Stomach (tissue), 9 donors: ENCODE results near the gene PTPRG. TPM values are rescaled to one million over a fixed set of nuclear protein-coding genes. Genes with fewer than 3 reads are reported as not detected.

Experiments used
- DNase-seq, 2 donors: peaks; one replicate each; pipeline versions ENCODE4 v3.0.0 to v3.0.0-alpha.2; 2013 to 2019
- H3K27ac ChIP-seq, 5 donors: fragments of 200-600 bp in 4 of 5; sonication (generic) in 4 of 5; one replicate each; pipeline ENCODE4 v1.5.1; 2013 to 2019; ENCODE audit warnings: mild to moderate bottlenecking in 1 of 5, moderate library complexity in 1 of 5
- H3K27me3 ChIP-seq, 3 donors: fragments of 200-600 bp; sonication (generic); one replicate each; pipeline ENCODE4 v1.5.1; 2017 to 2019; ENCODE audit warnings: mixed run types in 1 of 3
- H3K36me3 ChIP-seq, 4 donors: fragments of 200-600 bp; sonication (generic); 1 replicate in 3 of 4; 2 replicates in 1 of 4; pipeline ENCODE4 v1.5.1; 2016 to 2019
- H3K4me1 ChIP-seq, 4 donors: fragments of 200-600 bp; sonication (generic); one replicate each; pipeline ENCODE4 v1.5.1; 2016 to 2019
- H3K4me3 ChIP-seq, 4 donors: fragments of 200-600 bp; sonication (generic) in 3 of 4; one replicate each; pipeline ENCODE4 v1.5.1; 2016 to 2019; ENCODE audit warnings: mild to moderate bottlenecking in 1 of 4
- H3K9me3 ChIP-seq, 4 donors: fragments of 200-600 bp; sonication (generic); one replicate each; pipeline ENCODE4 v1.5.1; 2016 to 2019
- EP300 ChIP-seq: sonication (generic); formaldehyde crosslinking; IDR thresholded peaks from one replicate; pipeline ENCODE4 v1.6.1; 2017; ENCODE audit warnings: antibody characterized with exemption
- POLR2A ChIP-seq, 4 donors: fragments of 450-650 bp; IDR thresholded peaks; one replicate each; pipeline ENCODE4 v1.6.1; 2016; ENCODE audit warnings: antibody characterized with exemption in 4 of 4, control low read depth in 2 of 4, mild to moderate bottlenecking in 1 of 4, moderate library complexity in 1 of 4
- POLR2AphosphoS5 ChIP-seq, 3 donors: sonication (generic); formaldehyde crosslinking; IDR thresholded peaks; one replicate each; pipeline ENCODE4 v1.6.1; 2016; ENCODE audit warnings: antibody characterized with exemption in 3 of 3
- WGBS, 5 donors: extraction: QIAGEN DNeasy Blood & Tissue Kit in 3 of 5; methylation state at CpG; one replicate each; pipeline versions ENCODE4 v1.1.5 to v1.1.7; 2013 to 2018; 5-methylcytosine and 5-hydroxymethylcytosine counted together
- intact Hi-C: fragments of 100-400 bp; cut with DNase I; formaldehyde crosslinking; loops from one replicate; pipeline ENCODE4 v1.15.1; 2023; ENCODE audit warnings: low total_unique reads
- polyA plus RNA-seq, 3 donors: library from polyadenylated mRNA; stranded (reverse); fragments of 200-250 nt; gene quantifications; one replicate each; pipeline ENCODE4 v1.2.3, GENCODE V29; 2013
- total RNA-seq, 5 donors: library from RNA; depleted of rRNA; stranded (reverse); fragments of >200 nt; gene quantifications; one replicate each; pipeline versions ENCODE4 v1.1.0 to v1.2.3, GENCODE V29; 2014 to 2016
- TF ChIP-seq, protein P1 (sequence below), 7 experiments: fragments of 450-650 bp in 4 of 7; fragments of 200-600 bp in 3 of 7; sonication (generic) in 3 of 7; IDR thresholded peaks; one replicate each; pipeline ENCODE4 v1.5.1; 2016 to 2019; ENCODE audit warnings: antibody characterized with exemption in 7 of 7, control low read depth in 2 of 7, mild to moderate bottlenecking in 1 of 7
- donor health status: healthy with polysubstance abuse.
- donor health status: Bipolar disorder and iron deficiency.
- donor health status: healthy.

PTPRG gene
- total and polyA plus RNA-seq, 8 donors, result 2.4 to 96.0 (median 22.0) TPM

DNA sequence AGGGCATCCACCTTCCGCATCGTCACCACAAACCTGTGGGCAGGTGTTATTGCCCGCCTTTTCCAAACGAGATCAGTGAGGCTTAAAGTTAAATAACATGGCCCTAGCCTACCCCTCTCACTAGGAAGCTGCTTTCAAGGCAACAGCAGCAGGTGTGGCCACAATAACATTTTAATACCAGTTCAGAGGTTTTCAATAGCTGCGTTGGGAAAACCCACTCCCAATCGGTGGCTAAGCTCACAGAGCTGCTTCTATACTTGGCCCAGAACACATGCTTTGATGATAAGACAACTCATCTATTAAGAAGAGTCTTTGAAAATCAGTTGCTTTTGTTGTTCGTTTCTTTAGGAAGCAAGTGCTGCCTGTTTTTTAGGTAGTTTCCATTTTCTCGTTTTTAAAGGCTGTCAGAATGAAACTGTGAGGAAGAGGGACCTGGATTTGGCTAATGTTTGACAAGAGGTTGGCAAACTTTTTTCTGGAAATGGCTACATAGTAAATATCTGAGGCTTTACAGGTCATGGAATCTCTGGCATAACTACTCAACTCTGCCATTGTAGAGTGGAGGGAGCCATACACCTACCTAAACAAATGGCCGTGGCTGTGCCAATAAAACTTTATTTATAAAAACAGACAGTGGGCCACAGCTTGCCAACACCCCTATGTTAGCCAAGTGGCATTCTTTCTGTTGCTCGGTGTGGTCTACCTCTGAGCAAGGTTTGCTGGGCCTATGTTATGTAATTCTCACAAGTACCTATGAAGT, 632.4 kb downstream of the PTPRG start:
- Histone ChIP-seq H3K36me3 (peaks cover 0 to 58% (median 33%) of the 10 kb centered on the region in 4 donors), H3K9me3 (no peaks in the 10 kb centered on the region), H3K4me1 (peaks cover 0 to 6% (median 0%) of the 10 kb centered on the region in 4 donors), H3K4me3 (no peak overlapping the region), H3K27ac (no peak overlapping the region), H3K27me3 (no peaks in the 10 kb centered on the region)
- 87 to 90% (median 89%) methylated on average over 10 of the region's 10 CpGs for WGBS, 5 donors
- TF ChIP-seq, protein P1, sequence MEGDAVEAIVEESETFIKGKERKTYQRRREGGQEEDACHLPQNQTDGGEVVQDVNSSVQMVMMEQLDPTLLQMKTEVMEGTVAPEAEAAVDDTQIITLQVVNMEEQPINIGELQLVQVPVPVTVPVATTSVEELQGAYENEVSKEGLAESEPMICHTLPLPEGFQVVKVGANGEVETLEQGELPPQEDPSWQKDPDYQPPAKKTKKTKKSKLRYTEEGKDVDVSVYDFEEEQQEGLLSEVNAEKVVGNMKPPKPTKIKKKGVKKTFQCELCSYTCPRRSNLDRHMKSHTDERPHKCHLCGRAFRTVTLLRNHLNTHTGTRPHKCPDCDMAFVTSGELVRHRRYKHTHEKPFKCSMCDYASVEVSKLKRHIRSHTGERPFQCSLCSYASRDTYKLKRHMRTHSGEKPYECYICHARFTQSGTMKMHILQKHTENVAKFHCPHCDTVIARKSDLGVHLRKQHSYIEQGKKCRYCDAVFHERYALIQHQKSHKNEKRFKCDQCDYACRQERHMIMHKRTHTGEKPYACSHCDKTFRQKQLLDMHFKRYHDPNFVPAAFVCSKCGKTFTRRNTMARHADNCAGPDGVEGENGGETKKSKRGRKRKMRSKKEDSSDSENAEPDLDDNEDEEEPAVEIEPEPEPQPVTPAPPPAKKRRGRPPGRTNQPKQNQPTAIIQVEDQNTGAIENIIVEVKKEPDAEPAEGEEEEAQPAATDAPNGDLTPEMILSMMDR (IDR thresholded peaks at IDR 0.05), result no peak
- TF ChIP-seq POLR2AphosphoS5 (IDR thresholded peaks at IDR 0.05) (no peak), EP300 (no peak), POLR2A (IDR thresholded peaks at IDR 0.05) (no peak)
- no peak for DNase-seq
- intact Hi-C loops, result no loop called here

DNA sequence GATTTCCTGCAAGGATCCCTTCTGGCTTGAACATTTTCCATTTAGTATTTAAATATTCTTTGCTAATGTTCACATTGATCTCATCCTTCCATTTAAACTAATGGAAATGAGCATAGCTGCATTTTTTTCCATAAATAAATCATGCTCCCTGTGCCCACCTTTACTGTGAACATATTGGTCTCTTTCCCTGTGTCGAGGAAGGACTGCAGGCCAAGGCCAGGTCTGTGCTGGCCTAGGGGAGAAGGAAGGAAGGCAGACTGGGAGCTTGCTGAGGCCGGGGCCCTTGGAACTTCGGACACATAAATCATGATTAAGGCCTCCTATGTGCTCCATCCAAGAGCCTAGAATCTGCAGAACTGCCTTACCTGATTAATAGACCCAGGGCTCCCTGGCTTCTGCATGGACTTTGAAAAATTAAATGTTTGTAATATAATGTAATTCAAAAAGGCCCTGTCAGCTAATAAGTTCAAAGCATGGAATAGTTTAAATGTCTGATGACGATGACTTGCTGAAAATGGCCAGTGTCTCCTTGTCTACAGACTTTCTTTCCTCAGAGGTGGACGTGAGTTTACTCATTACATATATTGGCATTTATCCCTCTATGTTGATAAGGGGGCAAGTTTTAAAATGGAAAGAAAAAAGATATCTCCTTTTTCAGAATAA, 636.1 kb downstream of the PTPRG start:
- intact Hi-C loops, result no loop called here
- no peaks in the 10 kb centered on the region for H3K27me3 ChIP-seq
- no peaks in the 10 kb centered on the region for H3K9me3 ChIP-seq
- 80 to 92% (median 84%) methylated on average over 5 of the region's 5 CpGs for WGBS, 5 donors
- H3K4me3 ChIP-seq, result no peak overlapping the region
- DNase-seq, result peak in 1 of 2 donors; percentile 4
- H3K27ac ChIP-seq, result no peak overlapping the region
- H3K36me3 ChIP-seq, result peaks cover 0 to 51% (median 25%) of the 10 kb centered on the region in 4 donors
- TF ChIP-seq, protein P1 (IDR thresholded peaks at IDR 0.05), result no peak
- TF ChIP-seq POLR2A (IDR thresholded peaks at IDR 0.05), result no peak
- TF ChIP-seq POLR2AphosphoS5 (IDR thresholded peaks at IDR 0.05), result no peak
- TF ChIP-seq EP300, result no peak
- no peaks in the 10 kb centered on the region for H3K4me1 ChIP-seq

DNA sequence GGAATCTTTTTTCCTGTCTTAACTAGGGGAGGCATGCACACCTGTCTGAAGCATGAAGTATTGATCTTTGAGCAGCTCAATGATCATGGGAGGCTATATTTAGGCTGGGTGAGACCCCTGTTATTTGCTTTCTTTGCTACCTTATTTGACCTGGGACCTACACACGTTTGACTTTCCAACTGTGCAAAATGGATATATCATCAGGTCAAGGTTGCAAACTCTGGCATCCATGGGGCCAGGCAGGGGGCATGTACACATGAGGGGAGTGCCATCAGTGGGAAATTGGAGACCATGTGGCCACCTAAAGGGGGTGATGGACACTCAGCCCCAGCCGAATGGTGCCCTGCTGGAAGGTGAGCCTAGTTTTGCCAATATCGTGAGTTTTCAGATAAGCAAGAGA, 637.8 kb downstream of the PTPRG start:
- Histone ChIP-seq H3K9me3 (no peaks in the 10 kb centered on the region), H3K27me3 (no peaks in the 10 kb centered on the region), H3K4me1 (no peaks in the 10 kb centered on the region), H3K27ac (no peak overlapping the region), H3K36me3 (peaks cover 3 to 48% (median 32%) of the 10 kb centered on the region in 4 donors), H3K4me3 (no peak overlapping the region)
- DNase-seq, result no peak
- 54 to 65% (median 58%) methylated on average over 3 of the region's 3 CpGs for WGBS, 5 donors
- intact Hi-C loops, result no loop called here
- no peak for TF ChIP-seq POLR2AphosphoS5 (IDR thresholded peaks at IDR 0.05)
- TF ChIP-seq POLR2A (IDR thresholded peaks at IDR 0.05), result no peak
- TF ChIP-seq EP300, result no peak
- TF ChIP-seq, protein P1 (IDR thresholded peaks at IDR 0.05), result no peak

DNA sequence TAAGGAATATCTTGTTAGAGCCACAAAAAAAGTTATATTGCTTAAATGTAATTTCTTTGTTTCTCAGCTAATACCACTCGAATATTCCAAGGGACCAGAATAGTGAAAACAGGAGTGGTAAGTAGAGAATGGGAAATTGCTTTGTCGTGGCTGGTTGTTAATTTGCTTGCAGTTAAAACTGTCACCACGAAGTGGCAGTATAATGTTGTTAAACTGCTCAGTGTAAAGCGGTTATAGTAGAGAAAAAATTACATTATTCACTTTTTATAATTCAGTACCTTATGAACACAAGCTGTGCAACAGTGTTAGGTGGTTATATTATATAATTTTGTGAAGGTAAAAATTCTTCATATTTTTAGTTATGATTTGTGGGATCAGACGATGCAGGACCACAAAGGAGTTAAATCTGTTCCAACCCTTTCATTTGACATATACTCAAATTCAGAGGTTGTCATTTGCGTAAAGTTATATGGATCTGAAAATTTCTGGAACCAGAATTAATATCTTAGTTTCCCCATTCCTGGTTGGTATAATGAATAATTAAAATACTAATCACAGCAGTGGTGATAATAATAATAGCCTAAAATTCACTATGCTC, 640.2 kb downstream of the PTPRG start:
- H3K9me3 ChIP-seq, result no peaks in the 10 kb centered on the region
- H3K27me3 ChIP-seq, result no peaks in the 10 kb centered on the region
- no peak overlapping the region for H3K27ac ChIP-seq
- no peaks in the 10 kb centered on the region for H3K4me1 ChIP-seq
- peak in 1 of 2 donors; percentile 68 for DNase-seq
- no peak for TF ChIP-seq POLR2A (IDR thresholded peaks at IDR 0.05)
- TF ChIP-seq POLR2AphosphoS5 (IDR thresholded peaks at IDR 0.05), result no peak
- no peak for TF ChIP-seq EP300
- TF ChIP-seq, protein P1 (IDR thresholded peaks at IDR 0.05), result peak in 5 of 7 experiments; percentile 12 to 40 (median 33)
- intact Hi-C loops, result no loop called here
- no peak overlapping the region for H3K4me3 ChIP-seq
- 39 to 46% (median 42%) methylated on average over 6 of the region's 6 CpGs for WGBS, 5 donors
- peaks cover 3 to 49% (median 28%) of the 10 kb centered on the region in 4 donors for H3K36me3 ChIP-seq
